Panc1 (cell line): Measurements from ENCODE around the gene KRT27. TPM values are rescaled to one million over a fixed set of nuclear protein-coding genes. Genes with fewer than 3 reads are reported as not detected.

ENCODE experiments used
- ATAC-seq: fragments of 200-7000 bp; cut with Tn5 transposase; 2 replicates; pipeline ENCODE4 v1.9.1; 2020; ENCODE audit warnings: mild to moderate bottlenecking, moderate library complexity
- BruUV-seq: library from RNA; stranded (reverse); fragments of 400-500 nt; replicated peaks from 2 replicates; lab custom pipeline; 2021; lab: Mats Ljungman, UMichigan
- CTCF ChIA-PET: fragments of 300-600 bp; sonication (Branson Sonifier 250); formaldehyde crosslinking; loops from one replicate; lab custom pipeline; 2022; ENCODE audit warnings: antibody characterized with exemption; lab: Charles Lee
- POLR2A ChIA-PET: fragments of 300-600 bp; sonication (Branson Sonifier 250); formaldehyde crosslinking; loops from one replicate; lab custom pipeline; 2022; ENCODE audit warnings: antibody characterized with exemption; lab: Charles Lee
- DNase-seq: peaks from one replicate; pipeline ENCODE4 v3.0.0-alpha.2; 2010; ENCODE audit warnings: low read depth, low spot score
- H3K27ac ChIP-seq: 2 replicates; pipeline ENCODE4 v1.5.1; 2011; ENCODE audit warnings: mild to moderate bottlenecking, low read length, inconsistent platforms
- H3K27me3 ChIP-seq: fragments of 200-500 bp; sonication (Bioruptor generic); 2 replicates; pipeline ENCODE4 v1.6.0; 2014; ENCODE audit warnings: low read length, inconsistent platforms; ENCODE audit not compliant: control insufficient read depth, insufficient read depth
- H3K36me3 ChIP-seq: fragments of 200-500 bp; sonication (Bioruptor generic); 2 replicates; pipeline ENCODE4 v1.5.1; 2014; ENCODE audit warnings: inconsistent platforms, mild to moderate bottlenecking, low read length, moderate library complexity; ENCODE audit not compliant: control insufficient read depth, insufficient read depth
- H3K4me1 ChIP-seq: 2 replicates; pipeline ENCODE4 v1.5.1; 2011; ENCODE audit warnings: inconsistent platforms, mild to moderate bottlenecking, low read length, moderate library complexity; ENCODE audit not compliant: control insufficient read depth, insufficient read depth
- H3K4me3 ChIP-seq, 2 experiments: 2 replicates each; pipeline ENCODE4 v1.5.1; 2011 to 2012; ENCODE audit warnings: low read depth in 2 of 2, low read length in 2 of 2, mild to moderate bottlenecking in 2 of 2, inconsistent platforms in 1 of 2, moderate library complexity in 1 of 2
- H3K9me3 ChIP-seq: fragments of 200-500 bp; sonication (Bioruptor generic); 2 replicates; pipeline ENCODE4 v1.5.1; 2014; ENCODE audit warnings: low read depth, mild to moderate bottlenecking, inconsistent platforms, low read length, moderate library complexity; ENCODE audit not compliant: control insufficient read depth, insufficient read depth
- POLR2AphosphoS5 ChIP-seq: IDR thresholded peaks from 2 replicates; pipeline ENCODE4 v1.6.1; 2012; ENCODE audit warnings: mild to moderate bottlenecking, low read depth, low read length, moderate library complexity
- SIN3A ChIP-seq: IDR thresholded peaks from 2 replicates; pipeline ENCODE4 v1.6.1; 2012; ENCODE audit warnings: low read depth, mild to moderate bottlenecking, low read length, moderate library complexity, borderline replicate concordance; ENCODE audit not compliant: insufficient read depth
- TCF7L2 ChIP-seq: IDR thresholded peaks from 2 replicates; pipeline ENCODE4 v1.6.1; 2011; ENCODE audit warnings: mild to moderate bottlenecking, low read depth, low read length, inconsistent platforms
- in situ Hi-C: cut with HindIII; loops from 2 replicates; pipeline ENCODE4 v1.10.0; 2016; ENCODE audit warnings: low sequenced_read_pairs, low pct_unique_long_range_greater_than_20kb
- intact Hi-C: fragments of 100-400 bp; cut with micrococcal nuclease; formaldehyde crosslinking; loops from one replicate; pipeline ENCODE4 v1.10.0; 2022; ENCODE audit not compliant: unreplicated experiment
- total RNA-seq: library from RNA; stranded (reverse); gene quantifications from one replicate; pipeline ENCODE4 v1.2.1, GENCODE V29; 2021; ENCODE audit not compliant: unreplicated experiment
- TF ChIP-seq, protein P1 (sequence below), 2 experiments: IDR thresholded peaks; 2 replicates each; pipeline ENCODE4 v1.6.1; 2011 to 2012; ENCODE audit warnings: low read depth in 2 of 2, control low read depth in 1 of 2, low read length in 1 of 2, mild to moderate bottlenecking in 1 of 2, moderate library complexity in 1 of 2; ENCODE audit not compliant: insufficient read depth in 1 of 2
- TF ChIP-seq, protein P2 (sequence below): fragments of 450-650 bp; IDR thresholded peaks from 2 replicates; pipeline ENCODE4 v1.5.1; 2017; ENCODE audit warnings: mild to moderate bottlenecking

Gene KRT27
- total RNA-seq, 1 experiment from 2014 or later, result not detected

DNA sequence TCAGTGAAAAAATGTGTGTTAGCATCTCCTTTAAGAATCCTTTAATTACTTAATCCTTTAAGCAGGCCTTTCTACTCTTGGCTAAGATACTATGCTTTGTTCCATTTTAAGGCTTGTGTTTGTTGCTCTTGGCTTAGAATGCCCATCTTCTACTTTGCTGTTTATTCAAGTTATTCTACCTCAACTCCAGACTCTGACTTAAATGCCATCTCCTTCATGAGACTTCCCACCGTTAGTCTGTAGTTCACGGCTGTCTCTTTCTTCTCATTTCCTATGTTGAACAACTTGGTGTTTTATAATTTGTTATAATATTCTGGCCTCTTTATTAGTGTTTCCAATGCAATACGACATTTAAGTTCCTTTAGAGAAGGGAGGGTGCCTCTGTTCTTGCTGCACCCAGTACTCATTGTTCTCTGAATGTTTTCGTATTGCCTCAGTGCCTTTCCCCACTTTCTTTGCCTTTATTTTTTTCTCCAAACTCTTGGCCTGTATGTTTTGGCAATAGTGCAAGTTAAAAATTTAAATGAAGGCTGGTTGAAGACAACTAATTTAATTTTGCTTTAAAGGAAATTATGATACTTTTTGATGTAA, 46.2 kb upstream of the KRT27 start:
- 0 out of 2 replicates have a peak, but pooled peaks cover 2% of the 10 kb centered on the region for H3K36me3 ChIP-seq
- in situ Hi-C loops, result no loop called here
- ChIA-PET POLR2A (no interaction called here), CTCF (no interaction called here)
- no peak overlapping the region for H3K27ac ChIP-seq
- H3K9me3 ChIP-seq, result no peaks in the 10 kb centered on the region
- ATAC-seq (no peak), DNase-seq (no peak)
- H3K4me1 ChIP-seq, result peaks cover 4% of the 10 kb centered on the region
- BruUV-seq, result no TSS peak
- TF ChIP-seq, protein P1, sequence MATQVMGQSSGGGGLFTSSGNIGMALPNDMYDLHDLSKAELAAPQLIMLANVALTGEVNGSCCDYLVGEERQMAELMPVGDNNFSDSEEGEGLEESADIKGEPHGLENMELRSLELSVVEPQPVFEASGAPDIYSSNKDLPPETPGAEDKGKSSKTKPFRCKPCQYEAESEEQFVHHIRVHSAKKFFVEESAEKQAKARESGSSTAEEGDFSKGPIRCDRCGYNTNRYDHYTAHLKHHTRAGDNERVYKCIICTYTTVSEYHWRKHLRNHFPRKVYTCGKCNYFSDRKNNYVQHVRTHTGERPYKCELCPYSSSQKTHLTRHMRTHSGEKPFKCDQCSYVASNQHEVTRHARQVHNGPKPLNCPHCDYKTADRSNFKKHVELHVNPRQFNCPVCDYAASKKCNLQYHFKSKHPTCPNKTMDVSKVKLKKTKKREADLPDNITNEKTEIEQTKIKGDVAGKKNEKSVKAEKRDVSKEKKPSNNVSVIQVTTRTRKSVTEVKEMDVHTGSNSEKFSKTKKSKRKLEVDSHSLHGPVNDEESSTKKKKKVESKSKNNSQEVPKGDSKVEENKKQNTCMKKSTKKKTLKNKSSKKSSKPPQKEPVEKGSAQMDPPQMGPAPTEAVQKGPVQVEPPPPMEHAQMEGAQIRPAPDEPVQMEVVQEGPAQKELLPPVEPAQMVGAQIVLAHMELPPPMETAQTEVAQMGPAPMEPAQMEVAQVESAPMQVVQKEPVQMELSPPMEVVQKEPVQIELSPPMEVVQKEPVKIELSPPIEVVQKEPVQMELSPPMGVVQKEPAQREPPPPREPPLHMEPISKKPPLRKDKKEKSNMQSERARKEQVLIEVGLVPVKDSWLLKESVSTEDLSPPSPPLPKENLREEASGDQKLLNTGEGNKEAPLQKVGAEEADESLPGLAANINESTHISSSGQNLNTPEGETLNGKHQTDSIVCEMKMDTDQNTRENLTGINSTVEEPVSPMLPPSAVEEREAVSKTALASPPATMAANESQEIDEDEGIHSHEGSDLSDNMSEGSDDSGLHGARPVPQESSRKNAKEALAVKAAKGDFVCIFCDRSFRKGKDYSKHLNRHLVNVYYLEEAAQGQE (IDR thresholded peaks at IDR 0.05; ENCODE audit: insufficient read depth in 1 of 2, low read depth in 2 of 2, low read length in 1 of 2), result no peak
- no peak for TF ChIP-seq TCF7L2
- no peak for TF ChIP-seq SIN3A
- TF ChIP-seq, protein P2, sequence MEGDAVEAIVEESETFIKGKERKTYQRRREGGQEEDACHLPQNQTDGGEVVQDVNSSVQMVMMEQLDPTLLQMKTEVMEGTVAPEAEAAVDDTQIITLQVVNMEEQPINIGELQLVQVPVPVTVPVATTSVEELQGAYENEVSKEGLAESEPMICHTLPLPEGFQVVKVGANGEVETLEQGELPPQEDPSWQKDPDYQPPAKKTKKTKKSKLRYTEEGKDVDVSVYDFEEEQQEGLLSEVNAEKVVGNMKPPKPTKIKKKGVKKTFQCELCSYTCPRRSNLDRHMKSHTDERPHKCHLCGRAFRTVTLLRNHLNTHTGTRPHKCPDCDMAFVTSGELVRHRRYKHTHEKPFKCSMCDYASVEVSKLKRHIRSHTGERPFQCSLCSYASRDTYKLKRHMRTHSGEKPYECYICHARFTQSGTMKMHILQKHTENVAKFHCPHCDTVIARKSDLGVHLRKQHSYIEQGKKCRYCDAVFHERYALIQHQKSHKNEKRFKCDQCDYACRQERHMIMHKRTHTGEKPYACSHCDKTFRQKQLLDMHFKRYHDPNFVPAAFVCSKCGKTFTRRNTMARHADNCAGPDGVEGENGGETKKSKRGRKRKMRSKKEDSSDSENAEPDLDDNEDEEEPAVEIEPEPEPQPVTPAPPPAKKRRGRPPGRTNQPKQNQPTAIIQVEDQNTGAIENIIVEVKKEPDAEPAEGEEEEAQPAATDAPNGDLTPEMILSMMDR, result no peak
- TF ChIP-seq POLR2AphosphoS5, result no peak
- H3K4me3 ChIP-seq, result no peak overlapping the region
- H3K27me3 ChIP-seq, result no peaks in the 10 kb centered on the region
- intact Hi-C loops, result no loop called here

DNA sequence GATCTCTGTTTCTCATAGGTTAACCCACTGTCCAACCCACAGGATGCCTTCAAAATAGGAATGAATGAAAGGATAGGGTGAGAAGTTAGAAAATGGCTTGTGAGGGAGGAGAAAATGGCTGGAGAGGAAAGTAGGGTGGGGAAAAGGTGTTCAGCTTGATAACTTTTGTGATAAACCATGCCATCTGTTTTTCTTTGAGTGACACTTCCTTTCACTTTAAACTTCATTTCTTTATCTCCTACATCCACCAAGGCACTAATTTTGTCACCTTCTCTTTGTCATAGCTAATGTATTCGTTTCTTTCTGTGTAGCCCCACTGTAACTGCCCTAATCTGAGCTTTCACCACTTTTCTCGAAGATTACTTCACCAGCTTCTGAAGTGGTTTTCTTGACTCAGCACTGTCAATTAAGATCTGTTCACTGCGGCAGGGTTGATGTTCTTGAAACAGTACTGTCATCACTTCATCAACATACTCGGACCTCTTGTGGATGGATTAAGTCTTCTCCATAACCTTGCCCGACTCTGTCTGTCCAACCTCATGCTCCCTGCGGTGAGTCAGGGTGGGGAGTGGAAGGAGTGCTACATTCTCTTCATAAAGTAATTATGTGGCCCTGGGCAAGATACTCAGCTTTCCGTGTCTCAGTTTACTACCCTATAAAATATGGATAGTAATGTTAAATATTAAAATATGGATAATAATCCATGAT, 45.5 kb upstream of the KRT27 start:
- ChIA-PET POLR2A (no interaction called here), CTCF (no interaction called here)
- ATAC-seq, result 0 out of 2 replicates have a peak, but pooled peaks have one; percentile 34
- 0 out of 2 replicates have a peak, but pooled peaks cover under 1% of the 10 kb centered on the region for H3K36me3 ChIP-seq
- intact Hi-C loops, result no loop called here
- no peak overlapping the region for H3K4me3 ChIP-seq
- in situ Hi-C loops, result no loop called here
- no peaks in the 10 kb centered on the region for H3K27me3 ChIP-seq
- BruUV-seq, result no TSS peak
- H3K4me1 ChIP-seq, result peaks cover 4% of the 10 kb centered on the region
- no peak for DNase-seq
- TF ChIP-seq TCF7L2, result no peak
- TF ChIP-seq, protein P2, result no peak
- TF ChIP-seq, protein P1 (IDR thresholded peaks at IDR 0.05; ENCODE audit: insufficient read depth in 1 of 2, low read depth in 2 of 2, low read length in 1 of 2), result no peak
- TF ChIP-seq POLR2AphosphoS5, result no peak
- TF ChIP-seq SIN3A, result no peak
- H3K9me3 ChIP-seq, result no peaks in the 10 kb centered on the region
- H3K27ac ChIP-seq, result no peak overlapping the region
